ENCODE results near the gene ZMIZ1. TPM values are rescaled to one million over a fixed set of nuclear protein-coding genes. Genes with fewer than 3 reads are reported as not detected.
"Not testable (repeated sequence)": the region's sequence is repeated elsewhere in the genome, so short reads cannot be mapped to it uniquely, and the experiment has no call there.

The ZMIZ1 gene
- total RNA-seq, 4 donors from 2014 or later = 58.1 to 87.4 (median 74.2) TPM

DNA sequence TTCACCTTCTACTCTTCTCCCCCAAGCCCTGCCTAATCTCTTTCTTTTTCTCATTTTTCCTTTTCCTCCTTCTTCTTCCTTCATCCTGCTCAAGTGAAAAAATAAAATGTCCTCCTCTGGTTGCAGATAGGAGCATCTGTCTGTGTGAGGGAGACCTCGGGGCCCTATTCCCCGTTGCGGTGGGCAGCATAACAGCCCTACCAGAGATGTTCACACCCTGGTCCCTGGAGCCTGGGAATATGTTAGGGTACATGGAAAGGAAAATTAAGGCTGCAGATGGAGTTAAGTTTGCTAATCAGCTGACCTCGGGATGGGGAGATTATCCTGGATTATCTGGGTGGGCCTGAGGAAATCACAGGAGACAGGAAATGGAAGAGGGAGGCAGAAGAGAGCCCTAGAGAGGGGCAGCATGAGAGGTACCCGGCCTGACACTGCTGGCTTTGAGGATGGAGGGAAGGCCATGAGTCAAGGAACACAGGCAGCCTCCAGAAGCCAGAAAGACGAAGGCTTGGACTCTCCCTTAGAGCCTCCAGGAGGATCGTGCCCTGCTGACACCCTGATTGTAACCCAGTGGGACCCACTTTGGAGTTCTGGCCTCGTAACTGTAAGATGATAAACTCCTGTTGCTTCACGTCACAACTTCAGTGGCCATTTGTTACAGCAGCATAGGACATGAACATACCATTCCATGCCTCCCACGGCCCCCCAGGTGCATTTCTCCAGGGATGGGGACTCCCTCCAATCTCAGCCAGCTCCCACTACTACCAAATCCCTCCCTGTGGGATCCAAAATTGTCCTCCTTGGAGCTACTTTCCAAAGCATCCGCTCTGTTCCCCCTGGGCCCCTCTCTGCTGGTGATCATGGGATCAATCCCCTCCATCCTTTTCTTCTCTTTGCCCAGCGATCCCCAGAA is 39.0 kb upstream of the ZMIZ1 start:
- DNase-seq (ENCODE audit: low spot score in 2 of 2) = peak in 1 of 2 donors; percentile 60
- intact Hi-C loops (cut with DNase I; ENCODE audit: low total_unique reads) = no loop called here
- 90% methylated on average over 12 of the region's 12 CpGs for WGBS, 2 donors
- no peak for TF ChIP-seq POLR2A (IDR thresholded peaks at IDR 0.05)
- no peak for TF ChIP-seq CTCF (IDR thresholded peaks at IDR 0.05)
- no peak overlapping the region for H3K4me3 ChIP-seq (ENCODE audit: low read depth, poor library complexity, severe bottlenecking)

- intact Hi-C loops (cut with DNase I; ENCODE audit: low total_unique reads) = no loop called here
- TF ChIP-seq CTCF (IDR thresholded peaks at IDR 0.05) (no peak), POLR2A (IDR thresholded peaks at IDR 0.05) (no peak)
- DNase-seq (ENCODE audit: low spot score in 2 of 2) = no peak
- H3K4me3 ChIP-seq (ENCODE audit: low read depth, poor library complexity, severe bottlenecking) = no peak overlapping the region
- 88 to 100% methylated on average over 1 of the region's 1 CpG for WGBS, 2 donors
Observed at GRCh38 chr10:79030705-79031104, 38.1 kb upstream of the ZMIZ1 start.

- intact Hi-C loops (cut with DNase I; ENCODE audit: low total_unique reads) = no loop called here
- DNase-seq (ENCODE audit: low spot score in 2 of 2) = no peak
- WGBS, 2 donors = 92 to 96% methylated on average over 5 of the region's 5 CpGs
- TF ChIP-seq POLR2A (IDR thresholded peaks at IDR 0.05) (no peak), CTCF (IDR thresholded peaks at IDR 0.05) (no peak)
- no peak overlapping the region for H3K4me3 ChIP-seq (ENCODE audit: low read depth, poor library complexity, severe bottlenecking)
Observed at GRCh38 chr10:79031723-79032122, 37.0 kb upstream of the ZMIZ1 start.

GRCh38 chr10:79034271-79034876 is 34.4 kb upstream of the ZMIZ1 start:
- no peak for TF ChIP-seq CTCF (IDR thresholded peaks at IDR 0.05)
- TF ChIP-seq POLR2A (IDR thresholded peaks at IDR 0.05) = no peak
- H3K4me3 ChIP-seq (ENCODE audit: low read depth, poor library complexity, severe bottlenecking) = no peak overlapping the region
- 94 to 95% methylated on average over 9 of the region's 9 CpGs for WGBS, 2 donors
- intact Hi-C loops (cut with DNase I; ENCODE audit: low total_unique reads) = no loop called here
- peak in 1 of 2 donors; percentile 25 for DNase-seq (ENCODE audit: low spot score in 2 of 2)

DNA sequence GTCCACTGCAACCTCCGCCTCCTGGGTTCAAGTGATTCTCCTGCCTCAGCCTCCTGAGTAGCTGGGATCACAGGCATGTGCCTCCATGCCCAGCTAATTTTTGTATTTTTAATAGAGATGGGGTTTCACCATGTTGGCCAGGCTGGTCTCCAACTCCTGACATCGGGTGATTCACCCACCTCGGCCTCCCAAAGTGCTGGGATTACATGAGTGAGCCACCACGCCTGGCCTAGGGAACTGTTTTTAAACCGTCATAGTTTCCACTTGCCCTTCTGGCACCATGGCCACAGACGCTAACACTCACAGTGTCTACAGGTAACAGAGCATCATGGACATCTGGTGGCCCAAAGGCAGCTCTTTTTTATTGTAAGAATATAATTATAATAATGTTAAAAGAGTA is 32.4 kb upstream of the ZMIZ1 start:
- 79 to 96% methylated on average over 6 of the region's 6 CpGs for WGBS, 2 donors
- H3K4me3 ChIP-seq (ENCODE audit: low read depth, poor library complexity, severe bottlenecking); intact Hi-C loops (cut with DNase I; ENCODE audit: low total_unique reads): not testable (repeated sequence)
- peak in 1 of 2 donors; percentile 42 for DNase-seq (ENCODE audit: low spot score in 2 of 2)

- no peak overlapping the region for H3K4me3 ChIP-seq (ENCODE audit: low read depth, poor library complexity, severe bottlenecking)
- no peak for DNase-seq (ENCODE audit: low spot score in 2 of 2)
- no peak for TF ChIP-seq CTCF (IDR thresholded peaks at IDR 0.05)
- intact Hi-C loops (cut with DNase I; ENCODE audit: low total_unique reads) = no loop called here
- 87 to 97% methylated on average over 1 of the region's 1 CpG for WGBS, 2 donors
Observed at GRCh38 chr10:79038104-79038840, 30.5 kb upstream of the ZMIZ1 start.

Measured in lower leg skin (tissue), 4 donors.